ENCODE results near the gene GMDS.

GMDS gene

DNA sequence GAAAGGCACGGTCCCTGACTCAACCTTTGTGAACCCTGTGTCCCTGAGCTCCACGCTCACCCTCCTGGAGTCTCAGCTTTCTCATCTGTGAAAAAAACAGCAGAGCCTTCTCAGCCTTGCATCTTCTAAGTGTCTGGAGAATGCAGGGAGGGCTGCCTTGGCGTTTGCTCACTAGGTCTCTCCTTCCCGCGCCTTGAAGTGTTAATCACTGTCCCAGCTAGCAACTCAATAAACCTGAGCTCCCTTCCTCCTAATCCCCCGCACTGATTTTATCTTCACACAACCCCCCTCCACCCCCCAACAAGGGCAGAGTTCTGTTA is 670.6 kb downstream of the GMDS start:
- H3K27me3 ChIP-seq: no peaks in the 10 kb centered on the region; the same call in 1 of the 2 replicates
- H3K4me1 ChIP-seq: peaks cover 9% of the 10 kb centered on the region; the same call in 1 of the 2 replicates
- TF ChIP-seq, protein P1, sequence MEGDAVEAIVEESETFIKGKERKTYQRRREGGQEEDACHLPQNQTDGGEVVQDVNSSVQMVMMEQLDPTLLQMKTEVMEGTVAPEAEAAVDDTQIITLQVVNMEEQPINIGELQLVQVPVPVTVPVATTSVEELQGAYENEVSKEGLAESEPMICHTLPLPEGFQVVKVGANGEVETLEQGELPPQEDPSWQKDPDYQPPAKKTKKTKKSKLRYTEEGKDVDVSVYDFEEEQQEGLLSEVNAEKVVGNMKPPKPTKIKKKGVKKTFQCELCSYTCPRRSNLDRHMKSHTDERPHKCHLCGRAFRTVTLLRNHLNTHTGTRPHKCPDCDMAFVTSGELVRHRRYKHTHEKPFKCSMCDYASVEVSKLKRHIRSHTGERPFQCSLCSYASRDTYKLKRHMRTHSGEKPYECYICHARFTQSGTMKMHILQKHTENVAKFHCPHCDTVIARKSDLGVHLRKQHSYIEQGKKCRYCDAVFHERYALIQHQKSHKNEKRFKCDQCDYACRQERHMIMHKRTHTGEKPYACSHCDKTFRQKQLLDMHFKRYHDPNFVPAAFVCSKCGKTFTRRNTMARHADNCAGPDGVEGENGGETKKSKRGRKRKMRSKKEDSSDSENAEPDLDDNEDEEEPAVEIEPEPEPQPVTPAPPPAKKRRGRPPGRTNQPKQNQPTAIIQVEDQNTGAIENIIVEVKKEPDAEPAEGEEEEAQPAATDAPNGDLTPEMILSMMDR (IDR thresholded peaks at IDR 0.05; ENCODE audit: low read depth, low read length): no peak
- no peaks in the 10 kb centered on the region for H3K36me3 ChIP-seq
- H3K4me3 ChIP-seq (ENCODE audit: low read depth, low read length): no peak overlapping the region
- no peak for DNase-seq
- H3K9me3 ChIP-seq: no peaks in the 10 kb centered on the region

DNA sequence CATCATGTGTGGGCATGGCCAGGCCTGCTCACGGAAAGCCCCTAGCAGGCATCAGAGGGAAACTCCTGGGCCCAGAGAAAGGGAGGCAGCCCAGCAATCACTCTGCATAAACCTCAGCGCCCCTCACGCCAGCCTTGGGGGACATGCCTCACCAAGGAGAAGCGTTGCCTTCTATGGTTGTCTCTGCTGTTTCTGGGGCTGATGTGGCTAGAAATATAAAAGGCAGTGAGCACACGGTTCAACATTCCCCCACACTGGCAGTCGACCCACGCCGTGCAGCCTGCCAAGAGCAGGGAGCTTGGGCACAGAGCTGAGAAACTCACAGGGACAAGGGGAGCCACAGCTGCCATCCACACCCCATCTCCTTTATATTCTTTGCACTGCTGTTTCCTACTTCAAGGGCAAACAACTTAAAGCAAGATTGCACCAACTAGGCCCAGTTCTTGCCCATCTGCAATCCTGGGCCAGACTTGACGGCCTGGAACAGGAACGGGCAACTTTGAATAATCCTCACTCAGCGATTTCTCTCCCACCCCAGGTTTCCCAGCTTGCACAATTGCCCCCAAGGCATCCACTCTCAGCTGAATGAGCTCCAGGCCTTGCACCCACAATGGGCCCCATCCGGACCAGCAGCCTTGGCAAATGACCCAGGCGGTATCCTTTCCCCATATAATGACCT is 671.2 kb downstream of the GMDS start:
- TF ChIP-seq, protein P1 (IDR thresholded peaks at IDR 0.05; ENCODE audit: low read depth, low read length): no peak
- H3K36me3 ChIP-seq: no peaks in the 10 kb centered on the region
- no peak for DNase-seq
- H3K4me1 ChIP-seq: peaks cover 9% of the 10 kb centered on the region; the same call in 1 of the 2 replicates
- no peaks in the 10 kb centered on the region for H3K9me3 ChIP-seq
- no peak overlapping the region for H3K4me3 ChIP-seq (ENCODE audit: low read depth, low read length)
- H3K27me3 ChIP-seq: no peaks in the 10 kb centered on the region; the same call in 1 of the 2 replicates
